ENCODE data around the gene FKBP14.
"Not testable (repeated sequence)": the region's sequence is repeated elsewhere in the genome, so short reads cannot be mapped to it uniquely, and the experiment has no call there.

FKBP14 gene

GRCh38 chr7:29989257-29989995 is 37.1 kb downstream of the FKBP14 start, which contains the start of gene SCRN1:
Gene SCRN1, minus strand, starts transcription at chr7:29989801. Its CDS starts 20,734 bp downstream, at chr7:29969067.
- peak; percentile 14 for DNase-seq

- DNase-seq = no peak
These were observed 37.9 kb downstream of the FKBP14 start for GRCh38 chr7:29988424-29989256.

- peak; percentile 5 for DNase-seq
These were observed 38.6 kb downstream of the FKBP14 start for GRCh38 chr7:29987811-29988317.

- DNase-seq = no peak
These were observed 39.4 kb downstream of the FKBP14 start for GRCh38 chr7:29987083-29987482.

- no peak for DNase-seq
These were observed 46.4 kb downstream of the FKBP14 start for GRCh38 chr7:29980151-29980550.

GRCh38 chr7:29977886-29978651 is 48.4 kb downstream of the FKBP14 start:
- no peak for DNase-seq

GRCh38 chr7:29976673-29977415 is 49.7 kb downstream of the FKBP14 start:
- DNase-seq = no peak

- DNase-seq = no peak
These were observed 50.2 kb downstream of the FKBP14 start for GRCh38 chr7:29976266-29976665.

- DNase-seq = no peak
These were observed 50.9 kb downstream of the FKBP14 start for GRCh38 chr7:29975561-29975960.

GRCh38 chr7:29974286-29974685 is 52.2 kb downstream of the FKBP14 start:
- no peak for DNase-seq

GRCh38 chr7:29972315-29972669 is 54.2 kb downstream of the FKBP14 start:
- no peak for DNase-seq

- no peak for DNase-seq
These were observed 54.8 kb downstream of the FKBP14 start for GRCh38 chr7:29971566-29972314.

GRCh38 chr7:29970158-29970557 is 56.3 kb downstream of the FKBP14 start:
- no peak for DNase-seq

- no peak for DNase-seq
These were observed 56.8 kb downstream of the FKBP14 start for GRCh38 chr7:29969738-29970137.

GRCh38 chr7:29968683-29969395 is 57.7 kb downstream of the FKBP14 start:
- no peak for DNase-seq

- no peak for DNase-seq
These were observed 61.5 kb downstream of the FKBP14 start for GRCh38 chr7:29965030-29965429.

- DNase-seq = no peak
These were observed 64.5 kb downstream of the FKBP14 start for GRCh38 chr7:29962035-29962434.

- DNase-seq = not testable (repeated sequence)
These were observed 64.9 kb downstream of the FKBP14 start for GRCh38 chr7:29961611-29962010.
